Natural killer cell (primary cell): ENCODE results near the gene CUX1. TPM values are rescaled to one million over a fixed set of nuclear protein-coding genes. Genes with fewer than 3 reads are reported as not detected.

Experiments
- ATAC-seq, 3 donors: fragments of 150-1000 bp in 2 of 3; fragments of 200-7000 bp in 1 of 3; cut with Tn5 transposase; 1 replicate in 1 of 3; 2 replicates in 2 of 3; pipeline ENCODE4 v1.10.0; 2021; ENCODE audit warnings: mild to moderate bottlenecking in 2 of 3, moderate library complexity in 2 of 3
- DNase-seq, 2 donors: peaks; one replicate each; pipeline versions ENCODE4 v3.0.0 to v3.0.0-alpha.2; 2013 to 2021; ENCODE audit warnings: mixed read lengths in 1 of 2
- H3K27ac ChIP-seq: one replicate; pipeline ENCODE4 v1.5.1; 2013; ENCODE audit warnings: mild to moderate bottlenecking, low read length
- H3K27me3 ChIP-seq: one replicate; pipeline ENCODE4 v1.6.1; 2013; ENCODE audit warnings: low read length; ENCODE audit not compliant: control insufficient read depth, insufficient read depth
- H3K36me3 ChIP-seq: one replicate; pipeline ENCODE4 v1.6.1; 2013; ENCODE audit warnings: low read length; ENCODE audit not compliant: control insufficient read depth, insufficient read depth
- H3K4me1 ChIP-seq: one replicate; pipeline ENCODE4 v1.6.1; 2013; ENCODE audit warnings: low read length; ENCODE audit not compliant: control insufficient read depth, insufficient read depth
- H3K4me3 ChIP-seq: one replicate; pipeline ENCODE4 v1.5.1; 2013; ENCODE audit warnings: low read length
- H3K9me3 ChIP-seq: one replicate; pipeline ENCODE4 v1.6.1; 2013; ENCODE audit warnings: low read length; ENCODE audit not compliant: control insufficient read depth, insufficient read depth
- H3K27ac Mint-ChIP-seq, 2 donors: one replicate each; pipeline ENCODE4 v1.8.0; 2022; ENCODE audit warnings: mild to moderate bottlenecking in 2 of 2, mixed read lengths in 2 of 2, moderate library complexity in 1 of 2
- H3K27me3 Mint-ChIP-seq, 2 donors: one replicate each; pipeline ENCODE4 v1.8.0; 2022; ENCODE audit warnings: low read depth in 2 of 2, mixed read lengths in 2 of 2
- H3K36me3 Mint-ChIP-seq: one replicate; pipeline ENCODE4 v1.8.0; 2022; ENCODE audit warnings: mixed read lengths
- H3K4me1 Mint-ChIP-seq, 2 donors: one replicate each; pipeline ENCODE4 v1.8.0; 2022; ENCODE audit warnings: mixed read lengths in 2 of 2
- H3K4me3 Mint-ChIP-seq: one replicate; pipeline ENCODE4 v1.8.0; 2022; ENCODE audit warnings: mild to moderate bottlenecking, moderate library complexity, mixed read lengths
- H3K9me3 Mint-ChIP-seq, 2 donors: one replicate each; pipeline ENCODE4 v1.8.0; 2022; ENCODE audit warnings: mixed read lengths in 2 of 2
- CTCF ChIP-seq: fragments of 200-600 bp; IDR thresholded peaks from one replicate; pipeline ENCODE4 v1.8.0; 2022; ENCODE audit warnings: antibody characterized with exemption
- WGBS: methylation state at CpG from one replicate; pipeline ENCODE4 v1.1.7; 2013; ENCODE audit warnings: missing lambda C conversion rate; ENCODE audit not compliant: insufficient coverage; 5-methylcytosine and 5-hydroxymethylcytosine counted together
- intact Hi-C: fragments of 100-400 bp; cut with micrococcal nuclease; formaldehyde crosslinking; loops from one replicate; pipeline ENCODE4 v1.14.2; 2022
- total RNA-seq, 4 donors: library from RNA; stranded (reverse); fragments of 120-200 nt in 1 of 4; gene quantifications; one replicate each; pipeline versions ENCODE4 v1.2.3 to v1.2.4, GENCODE V29; 2013 to 2022

The CUX1 gene
- total RNA-seq, 3 donors from 2014 or later (not counting 1 experiment from before 2014, with no cell fraction given) = 59.8 to 77.4 (median 73.6) TPM

- no peak overlapping the region for H3K4me3 Mint-ChIP-seq
- Histone ChIP-seq H3K27me3 (no peaks in the 10 kb centered on the region), H3K27ac (no peak overlapping the region), H3K36me3 (no peaks in the 10 kb centered on the region), H3K4me1 (no peaks in the 10 kb centered on the region), H3K9me3 (peaks cover 6% of the 10 kb centered on the region), H3K4me3 (no peak overlapping the region)
- peaks cover 9% of the 10 kb centered on the region for H3K36me3 Mint-ChIP-seq
- H3K27ac Mint-ChIP-seq = no peak overlapping the region
- peaks cover 6 to 20% of the 10 kb centered on the region in 2 donors for H3K4me1 Mint-ChIP-seq
- intact Hi-C loops = no loop called here
- no peaks in the 10 kb centered on the region for H3K27me3 Mint-ChIP-seq
- DNase-seq (no peak), ATAC-seq (no peak)
- WGBS = 76% methylated on average over 4 of the region's 5 CpGs
- TF ChIP-seq CTCF = no peak
- peaks cover 0 to 6% of the 10 kb centered on the region in 2 donors for H3K9me3 Mint-ChIP-seq
These were observed 267.9 kb downstream of the CUX1 start for GRCh38 chr7:102085218-102085772.

GRCh38 chr7:102089175-102090098 lies 272.0 kb downstream of the CUX1 start:
- Histone ChIP-seq H3K27me3 (no peaks in the 10 kb centered on the region), H3K9me3 (peaks cover 6% of the 10 kb centered on the region), H3K4me3 (no peak overlapping the region), H3K27ac (no peak overlapping the region), H3K4me1 (no peaks in the 10 kb centered on the region), H3K36me3 (no peaks in the 10 kb centered on the region)
- intact Hi-C loops = no loop called here
- H3K4me3 Mint-ChIP-seq = no peak overlapping the region
- no peak overlapping the region for H3K27ac Mint-ChIP-seq
- peaks cover 6 to 14% of the 10 kb centered on the region in 2 donors for H3K4me1 Mint-ChIP-seq
- 92% methylated on average over 3 of the region's 4 CpGs for WGBS
- DNase-seq (no peak), ATAC-seq (no peak)
- no peak for TF ChIP-seq CTCF
- no peaks in the 10 kb centered on the region for H3K27me3 Mint-ChIP-seq
- peaks cover 0 to 6% of the 10 kb centered on the region in 2 donors for H3K9me3 Mint-ChIP-seq
- peaks cover 9% of the 10 kb centered on the region for H3K36me3 Mint-ChIP-seq

GRCh38 chr7:102093599-102094315 lies 276.3 kb downstream of the CUX1 start:
- H3K4me3 Mint-ChIP-seq = no peak overlapping the region
- ATAC-seq (no peak), DNase-seq (no peak)
- no peak overlapping the region for H3K27ac Mint-ChIP-seq
- peaks cover 6 to 14% of the 10 kb centered on the region in 2 donors for H3K4me1 Mint-ChIP-seq
- peaks cover 0 to 5% of the 10 kb centered on the region in 2 donors for H3K9me3 Mint-ChIP-seq
- Histone ChIP-seq H3K27me3 (no peaks in the 10 kb centered on the region), H3K27ac (no peak overlapping the region), H3K4me1 (no peaks in the 10 kb centered on the region), H3K9me3 (peaks cover 6% of the 10 kb centered on the region), H3K36me3 (peaks cover 5% of the 10 kb centered on the region), H3K4me3 (no peak overlapping the region)
- TF ChIP-seq CTCF = no peak
- H3K27me3 Mint-ChIP-seq = no peaks in the 10 kb centered on the region
- intact Hi-C loops = no loop called here
- peaks cover 7% of the 10 kb centered on the region for H3K36me3 Mint-ChIP-seq
- 93% methylated on average over 10 of the region's 14 CpGs for WGBS
